H9 (cell line): ENCODE measurements around the gene SCIN. TPM values are rescaled to one million over a fixed set of nuclear protein-coding genes. Genes with fewer than 3 reads are reported as not detected.

Experiments used
- DNase-seq: peaks from one replicate; pipeline ENCODE4 v3.0.0-alpha.2; 2017
- H2AFZ ChIP-seq: one replicate; pipeline ENCODE4 v1.6.1; 2013; ENCODE audit warnings: mild to moderate bottlenecking, low read length, control low read depth, moderate library complexity
- H2AK5ac ChIP-seq: 2 replicates; pipeline ENCODE4 v1.6.1; 2013; ENCODE audit warnings: low read length, control low read depth, mixed read lengths; ENCODE audit not compliant: insufficient read length
- H2BK120ac ChIP-seq: one replicate; pipeline ENCODE4 v1.6.1; 2013; ENCODE audit warnings: low read depth, mild to moderate bottlenecking, low read length, control low read depth, inconsistent platforms; ENCODE audit not compliant: poor library complexity, severe bottlenecking
- H2BK12ac ChIP-seq: 2 replicates; pipeline ENCODE4 v1.6.1; 2013; ENCODE audit warnings: low read length, control low read depth, mixed read lengths, low read depth; ENCODE audit not compliant: insufficient read length
- H2BK15ac ChIP-seq: 2 replicates; pipeline ENCODE4 v1.6.1; 2013; ENCODE audit warnings: low read depth, low read length, control low read depth
- H2BK20ac ChIP-seq: one replicate; pipeline ENCODE4 v1.6.1; 2013; ENCODE audit warnings: low read depth, mild to moderate bottlenecking, low read length, control low read depth, inconsistent platforms; ENCODE audit not compliant: poor library complexity, severe bottlenecking
- H2BK5ac ChIP-seq: 2 replicates; pipeline ENCODE4 v1.6.1; 2013; ENCODE audit warnings: low read length, control low read depth, mixed read lengths; ENCODE audit not compliant: insufficient read length
- H3K14ac ChIP-seq: 2 replicates; pipeline ENCODE4 v1.6.1; 2013; ENCODE audit warnings: low read length, control low read depth; ENCODE audit not compliant: insufficient read depth
- H3K18ac ChIP-seq: 2 replicates; pipeline ENCODE4 v1.6.1; 2013; ENCODE audit warnings: low read depth, mild to moderate bottlenecking, mixed read lengths, low read length, control low read depth; ENCODE audit not compliant: insufficient read length
- H3K23ac ChIP-seq: 2 replicates; pipeline ENCODE4 v1.6.1; 2013; ENCODE audit warnings: low read length, control low read depth, mixed read lengths, low read depth; ENCODE audit not compliant: insufficient read length
- H3K23me2 ChIP-seq: 2 replicates; pipeline ENCODE4 v1.6.1; 2013; ENCODE audit warnings: low read depth, mild to moderate bottlenecking, mixed read lengths, low read length, control low read depth; ENCODE audit not compliant: insufficient read length, poor library complexity, severe bottlenecking
- H3K27ac ChIP-seq: 2 replicates; pipeline ENCODE4 v1.5.1; 2013; ENCODE audit warnings: low read length, control low read depth, mixed read lengths, low read depth; ENCODE audit not compliant: insufficient read length
- H3K27me3 ChIP-seq: 2 replicates; pipeline ENCODE4 v1.6.1; 2013; ENCODE audit warnings: low read length, control low read depth, inconsistent platforms; ENCODE audit not compliant: insufficient read depth
- H3K4ac ChIP-seq: 2 replicates; pipeline ENCODE4 v1.6.1; 2013; ENCODE audit warnings: low read depth, mild to moderate bottlenecking, control low read depth, inconsistent platforms, low read length, moderate library complexity
- H3K4me1 ChIP-seq: 2 replicates; pipeline ENCODE4 v1.6.1; 2013; ENCODE audit warnings: low read length, control low read depth, inconsistent platforms; ENCODE audit not compliant: insufficient read depth
- H3K4me2 ChIP-seq: 2 replicates; pipeline ENCODE4 v1.6.1; 2013; ENCODE audit warnings: low read length, control low read depth, mixed read lengths; ENCODE audit not compliant: insufficient read length, insufficient read depth
- H3K56ac ChIP-seq: 2 replicates; pipeline ENCODE4 v1.6.1; 2013; ENCODE audit warnings: low read depth, mild to moderate bottlenecking, mixed read lengths, low read length, control low read depth; ENCODE audit not compliant: insufficient read length
- H3K79me1 ChIP-seq: 2 replicates; pipeline ENCODE4 v1.6.1; 2013; ENCODE audit warnings: low read depth, mild to moderate bottlenecking, moderate library complexity, low read length, control low read depth, inconsistent platforms; ENCODE audit not compliant: insufficient read depth, poor library complexity, severe bottlenecking
- H3K79me2 ChIP-seq: 2 replicates; pipeline ENCODE4 v1.6.1; 2013; ENCODE audit warnings: low read length, control low read depth, inconsistent platforms; ENCODE audit not compliant: insufficient read depth
- H3K9ac ChIP-seq: 2 replicates; pipeline ENCODE4 v1.6.1; 2013; ENCODE audit warnings: low read length, control low read depth, mixed read lengths; ENCODE audit not compliant: insufficient read length; ENCODE audit errors: extremely low read depth
- H3K9me3 ChIP-seq: one replicate; pipeline ENCODE4 v1.6.1; 2013; ENCODE audit warnings: low read depth, low read length, inconsistent platforms; ENCODE audit not compliant: control insufficient read depth
- H3T11ph ChIP-seq: one replicate; pipeline ENCODE4 v1.6.1; 2013; ENCODE audit warnings: mild to moderate bottlenecking, low read length, control low read depth, inconsistent platforms
- H4K20me1 ChIP-seq: one replicate; pipeline ENCODE4 v1.6.1; 2013; ENCODE audit not compliant: control insufficient read depth, insufficient read length, insufficient read depth
- H4K5ac ChIP-seq: 2 replicates; pipeline ENCODE4 v1.6.1; 2013; ENCODE audit warnings: low read depth, mild to moderate bottlenecking, mixed read lengths, low read length, control low read depth; ENCODE audit not compliant: insufficient read length
- H4K8ac ChIP-seq: replicated peaks from 2 replicates; pipeline ENCODE4 v1.6.1; 2013; ENCODE audit warnings: low read length, control low read depth, mixed read lengths, low read depth; ENCODE audit not compliant: insufficient read length
- H4K91ac ChIP-seq: 2 replicates; pipeline ENCODE4 v1.6.1; 2013; ENCODE audit warnings: low read depth, mild to moderate bottlenecking, moderate library complexity, mixed read lengths, low read length, control low read depth; ENCODE audit not compliant: insufficient read length
- H3K27ac Mint-ChIP-seq, 3 experiments: 2 replicates in 2 of 3; 3 replicates in 1 of 3; pipeline ENCODE4 v1.8.0; 2020 to 2021; ENCODE audit warnings: mixed read lengths in 3 of 3, mild to moderate bottlenecking in 1 of 3, moderate library complexity in 1 of 3
- H3K27me3 Mint-ChIP-seq: 2 replicates; pipeline ENCODE4 v1.8.0; 2021; ENCODE audit warnings: low read depth, mild to moderate bottlenecking, moderate library complexity, mixed read lengths
- H3K36me3 Mint-ChIP-seq, 3 experiments: 2 replicates in 2 of 3; 3 replicates in 1 of 3; pipeline ENCODE4 v1.8.0; 2020 to 2021; ENCODE audit warnings: low read depth in 3 of 3, mixed read lengths in 3 of 3; ENCODE audit not compliant: insufficient read depth in 1 of 3
- H3K4me1 Mint-ChIP-seq, 2 experiments: 2 replicates each; pipeline ENCODE4 v1.8.0; 2020; ENCODE audit warnings: mixed read lengths in 2 of 2
- H3K4me3 Mint-ChIP-seq, 2 experiments: 2 replicates in 1 of 2; 3 replicates in 1 of 2; pipeline ENCODE4 v1.8.0; 2020 to 2021; ENCODE audit warnings: mild to moderate bottlenecking in 2 of 2, mixed read lengths in 2 of 2, moderate library complexity in 1 of 2
- H3K9me3 Mint-ChIP-seq, 2 experiments: 2 replicates in 1 of 2; 3 replicates in 1 of 2; pipeline ENCODE4 v1.8.0; 2020; ENCODE audit warnings: mild to moderate bottlenecking in 2 of 2, mixed read lengths in 2 of 2, moderate library complexity in 1 of 2
- WGBS: extraction: QIAGEN DNeasy Blood & Tissue Kit; methylation state at CpG from one replicate; pipeline ENCODE4 v1.1.7; 2013; ENCODE audit warnings: missing lambda C conversion rate, low lambda C conversion rate, mixed read lengths; ENCODE audit not compliant: insufficient read length; ENCODE audit errors: extremely low coverage; 5-methylcytosine and 5-hydroxymethylcytosine counted together
- total RNA-seq: library from RNA; stranded (reverse); gene quantifications from 2 replicates; pipeline ENCODE4 v1.2.1, GENCODE V29; 2021
- TF ChIP-seq, protein P1 (sequence below): fragments of 200-600 bp; sonication (generic); conservative IDR thresholded peaks from 3 replicates; pipeline ENCODE4 v1.8.0; 2021; ENCODE audit warnings: antibody characterized with exemption, mild to moderate bottlenecking

The SCIN gene
- total RNA-seq, 1 experiment from 2014 or later, result 0.44 TPM

DNA sequence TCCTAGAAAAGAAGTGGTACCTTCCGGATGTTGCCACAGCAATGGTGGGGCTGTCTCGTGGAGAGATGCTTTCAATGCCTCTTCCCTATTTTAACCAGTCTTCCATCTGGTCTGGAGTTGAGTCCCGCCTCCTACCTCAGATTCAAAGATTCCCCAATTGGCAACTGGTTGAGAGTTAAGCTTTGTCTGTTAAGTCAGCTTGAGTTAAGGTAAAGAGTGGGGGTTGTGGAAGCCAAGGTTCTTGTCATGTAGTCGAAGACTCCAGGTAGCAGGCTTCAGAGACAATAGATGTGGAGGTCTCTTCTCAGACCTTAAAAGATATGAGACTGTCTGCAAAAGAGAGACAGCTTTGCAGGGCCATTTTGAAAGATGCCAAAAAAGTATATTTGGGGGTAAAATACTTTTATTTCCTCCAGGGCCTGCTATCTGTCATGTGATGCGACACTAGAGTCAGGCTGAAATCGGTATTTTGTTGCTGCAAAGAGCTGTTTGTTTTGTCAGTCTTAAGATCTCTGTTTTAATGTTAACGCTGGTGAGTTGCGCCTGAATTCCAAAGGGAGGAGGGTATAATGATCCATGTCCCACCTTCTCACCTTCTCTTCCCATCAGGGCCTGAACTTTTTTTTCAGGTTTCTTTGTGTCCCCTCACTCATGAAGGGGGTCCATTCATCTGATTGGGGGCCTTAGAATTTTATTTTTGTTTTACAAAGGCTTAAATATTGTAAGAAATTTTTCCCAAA lies 40.4 kb upstream of the SCIN start:
- H3K9me3 Mint-ChIP-seq, result peaks cover 6% of the 10 kb centered on the region in 2 experiments
- peaks cover 3 to 6% (median 5%) of the 10 kb centered on the region in 3 experiments; a peak in 5 of 7 replicates for H3K36me3 Mint-ChIP-seq
- Histone ChIP-seq H3K79me1 (no peaks in the 10 kb centered on the region), H4K20me1 (no peaks in the 10 kb centered on the region), H3K9me3 (no peaks in the 10 kb centered on the region), H4K5ac (no peak overlapping the region), H3K56ac (no peak overlapping the region), H3K79me2 (no peaks in the 10 kb centered on the region), H3K4me2 (peak overlapping the region; percentile 2), H3K14ac (no peak overlapping the region), H3K18ac (no peak overlapping the region), H2BK120ac (no peak overlapping the region), H3K23me2 (no peaks in the 10 kb centered on the region), H3K4me1 (peaks cover 4% of the 10 kb centered on the region; the same call in 1 of the 2 replicates), H2BK12ac (no peak overlapping the region), H3K4ac (no peak overlapping the region), H2BK20ac (no peak overlapping the region), H2AK5ac (no peak overlapping the region), H4K8ac (no peak overlapping the region), H3K23ac (no peak overlapping the region), H2BK5ac (no peak overlapping the region), H2BK15ac (no peak overlapping the region), H4K91ac (no peak overlapping the region), H3K27me3 (no peaks in the 10 kb centered on the region), H3K27ac (no peak overlapping the region), H3K9ac (no peak overlapping the region), H3T11ph (no peak overlapping the region), H2AFZ (peak overlapping the region; percentile 32)
- no peak overlapping the region for H3K4me3 Mint-ChIP-seq
- H3K4me1 Mint-ChIP-seq, result peaks cover 16 to 20% of the 10 kb centered on the region in 2 experiments
- H3K27me3 Mint-ChIP-seq, result no peaks in the 10 kb centered on the region
- WGBS, result no CpG with 5 or more reads among the region's 8 CpGs
- DNase-seq, result no peak
- H3K27ac Mint-ChIP-seq, result peak overlapping the region in 2 of 3 experiments; percentile 62 to 68; a peak in 2 of 7 replicates
- TF ChIP-seq, protein P1, sequence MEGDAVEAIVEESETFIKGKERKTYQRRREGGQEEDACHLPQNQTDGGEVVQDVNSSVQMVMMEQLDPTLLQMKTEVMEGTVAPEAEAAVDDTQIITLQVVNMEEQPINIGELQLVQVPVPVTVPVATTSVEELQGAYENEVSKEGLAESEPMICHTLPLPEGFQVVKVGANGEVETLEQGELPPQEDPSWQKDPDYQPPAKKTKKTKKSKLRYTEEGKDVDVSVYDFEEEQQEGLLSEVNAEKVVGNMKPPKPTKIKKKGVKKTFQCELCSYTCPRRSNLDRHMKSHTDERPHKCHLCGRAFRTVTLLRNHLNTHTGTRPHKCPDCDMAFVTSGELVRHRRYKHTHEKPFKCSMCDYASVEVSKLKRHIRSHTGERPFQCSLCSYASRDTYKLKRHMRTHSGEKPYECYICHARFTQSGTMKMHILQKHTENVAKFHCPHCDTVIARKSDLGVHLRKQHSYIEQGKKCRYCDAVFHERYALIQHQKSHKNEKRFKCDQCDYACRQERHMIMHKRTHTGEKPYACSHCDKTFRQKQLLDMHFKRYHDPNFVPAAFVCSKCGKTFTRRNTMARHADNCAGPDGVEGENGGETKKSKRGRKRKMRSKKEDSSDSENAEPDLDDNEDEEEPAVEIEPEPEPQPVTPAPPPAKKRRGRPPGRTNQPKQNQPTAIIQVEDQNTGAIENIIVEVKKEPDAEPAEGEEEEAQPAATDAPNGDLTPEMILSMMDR, result no peak
